Fibroblast of lung (primary cell): ENCODE results near the gene PGAP3. TPM values are rescaled to one million over a fixed set of nuclear protein-coding genes. Genes with fewer than 3 reads are reported as not detected.

Experiments
- DNase-seq, 2 donors: peaks; one replicate each; pipeline versions ENCODE4 v3.0.0 to v3.0.0-alpha.2; 2010; ENCODE audit warnings: low read depth in 2 of 2
- H2AFZ ChIP-seq: 2 replicates; pipeline ENCODE4 v1.5.1; 2012; ENCODE audit warnings: low read length, control low read depth, inconsistent platforms
- H3K27ac ChIP-seq: 2 replicates; pipeline ENCODE4 v1.5.1; 2011; ENCODE audit warnings: low read length, control low read depth; ENCODE audit not compliant: insufficient read depth
- H3K27me3 ChIP-seq: 2 replicates; pipeline ENCODE4 v1.5.1; 2011; ENCODE audit warnings: mild to moderate bottlenecking, low read length; ENCODE audit not compliant: control insufficient read depth, insufficient read depth
- H3K36me3 ChIP-seq: 2 replicates; pipeline ENCODE4 v1.5.1; 2011; ENCODE audit warnings: low read length; ENCODE audit not compliant: control insufficient read depth, insufficient read depth
- H3K4me1 ChIP-seq: 2 replicates; pipeline ENCODE4 v1.5.1; 2011; ENCODE audit warnings: low read length; ENCODE audit not compliant: control insufficient read depth, insufficient read depth; ENCODE audit errors: extremely low read depth
- H3K4me2 ChIP-seq: 2 replicates; pipeline ENCODE4 v1.5.1; 2011; ENCODE audit warnings: low read length, control low read depth; ENCODE audit not compliant: insufficient read depth; ENCODE audit errors: extremely low read depth
- H3K4me3 ChIP-seq, 4 experiments: fragments of 200-600 bp in 1 of 4; sonication (generic) in 1 of 4; replicated peaks in 1 of 4; 2 replicates each; pipeline ENCODE4 v1.5.1; 2011 to 2016; ENCODE audit warnings: low read length in 4 of 4, low read depth in 3 of 4, mild to moderate bottlenecking in 3 of 4, control low read depth in 2 of 4, inconsistent platforms in 1 of 4, mixed read lengths in 1 of 4; ENCODE audit not compliant: insufficient read depth in 1 of 4; ENCODE audit errors: control extremely low read depth in 1 of 4
- H3K79me2 ChIP-seq: 2 replicates; pipeline ENCODE4 v1.5.1; 2012; ENCODE audit warnings: mild to moderate bottlenecking, low read length, inconsistent platforms; ENCODE audit not compliant: control insufficient read depth, insufficient read depth
- H3K9ac ChIP-seq: 2 replicates; pipeline ENCODE4 v1.5.1; 2011; ENCODE audit warnings: mild to moderate bottlenecking, low read length, control low read depth; ENCODE audit not compliant: insufficient read depth
- H3K9me3 ChIP-seq: 2 replicates; pipeline ENCODE4 v1.5.1; 2012; ENCODE audit warnings: low read depth, low read length; ENCODE audit not compliant: control insufficient read depth, insufficient read depth
- H4K20me1 ChIP-seq: 2 replicates; pipeline ENCODE4 v1.5.1; 2011; ENCODE audit warnings: low read length; ENCODE audit not compliant: control insufficient read depth, insufficient read depth; ENCODE audit errors: extremely low read depth
- CTCF ChIP-seq, 2 donors: IDR thresholded peaks in 1 of 2; conservative IDR thresholded peaks in 1 of 2; 1 replicate in 1 of 2; 2 replicates in 1 of 2; pipeline ENCODE4 v1.5.1; 2011 to 2012; ENCODE audit warnings: low read length in 2 of 2, control low read depth in 1 of 2, inconsistent platforms in 1 of 2, low read depth in 1 of 2, mild to moderate bottlenecking in 1 of 2
- EZH2 ChIP-seq: IDR thresholded peaks from 2 replicates; pipeline ENCODE4 v1.5.1; 2012; ENCODE audit warnings: low read length, control low read depth, mild to moderate bottlenecking; ENCODE audit errors: missing control alignments
- polyA plus RNA-seq, 2 donors: library from polyadenylated mRNA; depleted of rRNA in 1 of 2; stranded (reverse) in 1 of 2; unstranded in 1 of 2; fragments of >200 nt; gene quantifications; 2 replicates each; pipeline ENCODE4 v1.2.1, GENCODE V29; 2011 to 2012; ENCODE audit warnings: missing spikeins in 1 of 2
- total RNA-seq: library from RNA; depleted of rRNA; stranded (reverse); fragments of >200 nt; gene quantifications from 2 replicates; pipeline ENCODE4 v1.2.1, GENCODE V29; 2014

Gene PGAP3
- total and polyA plus RNA-seq, 2 donors (not counting 1 experiment from before 2014, with no cell fraction given), result 7.9 to 8.8 TPM

- TF ChIP-seq CTCF (conservative IDR thresholded peaks at IDR 0.05 in 1 of 2, IDR thresholded peaks at IDR 0.05 in 1 of 2; ENCODE audit: low read depth in 1 of 2, low read length in 2 of 2) (no peak), EZH2 (no peak)
- no peak for DNase-seq
- peaks cover 12% of the 10 kb centered on the region for H3K79me2 ChIP-seq
- no peak overlapping the region for H2AFZ ChIP-seq
- no peak overlapping the region for H3K4me2 ChIP-seq
- no peaks in the 10 kb centered on the region for H3K27me3 ChIP-seq
- peaks cover 4% of the 10 kb centered on the region for H3K4me1 ChIP-seq
- H3K9ac ChIP-seq, result no peak overlapping the region
- H3K36me3 ChIP-seq, result peaks cover 7% of the 10 kb centered on the region
- no peaks in the 10 kb centered on the region for H4K20me1 ChIP-seq
- H3K9me3 ChIP-seq, result no peaks in the 10 kb centered on the region
- H3K27ac ChIP-seq, result no peak overlapping the region
- H3K4me3 ChIP-seq, result no peak overlapping the region
Observed at GRCh38 chr17:39703913-39704312, 16.1 kb upstream of the PGAP3 start.

DNA sequence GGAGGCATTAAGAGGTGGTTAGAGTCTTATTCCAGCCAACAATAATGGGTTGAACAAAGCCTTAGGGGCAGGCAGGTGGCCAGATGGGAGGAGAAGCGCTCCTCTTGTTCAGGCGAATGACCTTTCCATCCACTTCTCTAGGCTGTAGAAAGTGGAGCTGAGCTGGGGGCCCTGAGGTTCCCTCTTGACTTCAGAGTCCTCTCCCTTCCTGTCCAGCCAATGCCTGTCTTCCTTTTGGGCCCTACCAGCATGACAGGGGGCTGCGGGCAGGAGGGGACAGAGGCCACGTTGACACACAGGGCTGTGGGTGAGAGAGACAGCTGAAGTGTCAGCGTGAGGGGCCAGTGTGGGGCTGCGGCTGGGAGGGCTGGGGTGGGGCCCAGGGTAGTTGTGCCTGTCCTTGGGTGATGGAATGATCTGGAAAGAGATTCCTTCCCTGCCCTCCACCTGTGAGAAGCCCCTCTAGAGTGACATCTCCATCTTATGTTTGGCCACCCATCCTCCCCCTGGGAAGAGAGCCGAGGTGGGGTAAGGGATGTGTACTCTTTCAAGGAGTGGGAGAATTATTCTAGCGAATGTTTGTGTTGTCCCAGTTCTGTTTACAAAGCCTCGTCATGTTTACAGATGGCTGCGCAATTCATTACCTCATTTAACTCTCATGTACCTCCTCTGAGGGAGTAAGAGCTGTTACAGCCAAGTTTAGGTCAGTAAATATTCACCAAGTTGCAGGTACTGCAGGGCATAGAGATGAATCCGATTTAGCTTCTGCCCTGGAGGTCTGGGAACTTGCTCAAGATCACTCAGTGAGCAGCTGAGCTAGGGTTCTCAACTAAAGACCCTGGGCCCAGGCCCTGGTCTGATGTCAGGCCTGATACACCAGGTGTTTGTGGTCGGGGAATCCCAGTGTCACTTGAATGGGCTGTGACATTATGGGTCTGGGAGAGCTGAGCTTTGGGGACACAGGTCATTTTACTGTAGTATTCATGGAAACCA is 15.3 kb upstream of the PGAP3 start:
- Histone ChIP-seq H3K4me1 (peaks cover 4% of the 10 kb centered on the region), H3K4me2 (no peak overlapping the region), H2AFZ (no peak overlapping the region), H3K27me3 (no peaks in the 10 kb centered on the region), H3K79me2 (peaks cover 12% of the 10 kb centered on the region), H3K27ac (no peak overlapping the region), H3K9ac (no peak overlapping the region), H3K4me3 (no peak overlapping the region), H3K36me3 (peaks cover 4% of the 10 kb centered on the region), H3K9me3 (no peaks in the 10 kb centered on the region), H4K20me1 (no peaks in the 10 kb centered on the region)
- no peak for TF ChIP-seq CTCF (conservative IDR thresholded peaks at IDR 0.05 in 1 of 2, IDR thresholded peaks at IDR 0.05 in 1 of 2; ENCODE audit: low read depth in 1 of 2, low read length in 2 of 2)
- DNase-seq, result no peak

DNA sequence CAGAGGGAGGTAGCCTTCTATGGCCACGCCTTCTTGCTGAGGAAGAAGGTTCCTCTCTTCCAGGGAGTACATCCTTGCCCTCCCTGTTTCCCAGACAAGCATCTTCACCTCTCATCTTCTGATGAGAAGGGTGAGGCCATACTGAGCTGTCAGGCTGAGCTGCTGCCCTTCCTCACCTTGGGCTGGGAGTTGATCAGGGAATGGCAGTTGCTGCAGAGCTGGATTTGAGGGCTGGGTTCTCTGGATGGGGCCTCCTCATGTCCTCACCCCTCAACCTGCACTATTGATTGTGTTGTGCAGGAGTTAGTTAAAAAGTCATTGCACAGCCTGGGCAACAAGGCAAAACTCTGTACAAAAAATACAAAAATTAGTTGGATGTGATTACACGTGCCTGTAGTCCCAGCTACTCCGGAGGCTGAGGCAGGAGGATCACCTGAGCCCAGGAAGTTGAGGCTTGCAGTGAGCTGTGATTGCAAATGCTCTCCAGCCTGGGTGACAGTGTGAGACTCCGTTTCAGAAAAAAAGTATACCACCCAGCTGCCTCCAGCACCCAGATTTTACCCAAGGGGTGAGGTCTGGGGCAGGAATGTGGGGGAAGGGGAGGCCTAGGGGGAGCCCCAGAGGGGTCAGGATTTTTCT is 14.0 kb upstream of the PGAP3 start:
- DNase-seq, result no peak
- Histone ChIP-seq H3K36me3 (no peaks in the 10 kb centered on the region), H3K27ac (no peak overlapping the region), H3K4me1 (peaks cover 4% of the 10 kb centered on the region), H2AFZ (no peak overlapping the region), H3K4me2 (peak overlapping the region; percentile 85), H3K79me2 (peaks cover 12% of the 10 kb centered on the region), H4K20me1 (no peaks in the 10 kb centered on the region), H3K4me3 (peak overlapping the region in 1 of 4 experiments; percentile 83), H3K9me3 (no peaks in the 10 kb centered on the region), H3K27me3 (no peaks in the 10 kb centered on the region), H3K9ac (no peak overlapping the region)
- TF ChIP-seq CTCF (conservative IDR thresholded peaks at IDR 0.05 in 1 of 2, IDR thresholded peaks at IDR 0.05 in 1 of 2; ENCODE audit: low read depth in 1 of 2, low read length in 2 of 2) (no peak), EZH2 (no peak)
